H9 (cell line): ENCODE measurements around the gene ZNF81. TPM values are rescaled to one million over a fixed set of nuclear protein-coding genes. Genes with fewer than 3 reads are reported as not detected.

Experiments
- DNase-seq: peaks from one replicate; pipeline ENCODE4 v3.0.0-alpha.2; 2017
- H2AFZ ChIP-seq: one replicate; pipeline ENCODE4 v1.6.1; 2013; ENCODE audit warnings: mild to moderate bottlenecking, low read length, control low read depth, moderate library complexity
- H2AK5ac ChIP-seq: 2 replicates; pipeline ENCODE4 v1.6.1; 2013; ENCODE audit warnings: low read length, control low read depth, mixed read lengths; ENCODE audit not compliant: insufficient read length
- H2BK120ac ChIP-seq: one replicate; pipeline ENCODE4 v1.6.1; 2013; ENCODE audit warnings: low read depth, mild to moderate bottlenecking, low read length, control low read depth, inconsistent platforms; ENCODE audit not compliant: poor library complexity, severe bottlenecking
- H2BK12ac ChIP-seq: 2 replicates; pipeline ENCODE4 v1.6.1; 2013; ENCODE audit warnings: low read length, control low read depth, mixed read lengths, low read depth; ENCODE audit not compliant: insufficient read length
- H2BK15ac ChIP-seq: 2 replicates; pipeline ENCODE4 v1.6.1; 2013; ENCODE audit warnings: low read depth, low read length, control low read depth
- H2BK20ac ChIP-seq: one replicate; pipeline ENCODE4 v1.6.1; 2013; ENCODE audit warnings: low read depth, mild to moderate bottlenecking, low read length, control low read depth, inconsistent platforms; ENCODE audit not compliant: poor library complexity, severe bottlenecking
- H2BK5ac ChIP-seq: 2 replicates; pipeline ENCODE4 v1.6.1; 2013; ENCODE audit warnings: low read length, control low read depth, mixed read lengths; ENCODE audit not compliant: insufficient read length
- H3K14ac ChIP-seq: 2 replicates; pipeline ENCODE4 v1.6.1; 2013; ENCODE audit warnings: low read length, control low read depth; ENCODE audit not compliant: insufficient read depth
- H3K18ac ChIP-seq: 2 replicates; pipeline ENCODE4 v1.6.1; 2013; ENCODE audit warnings: low read depth, mild to moderate bottlenecking, mixed read lengths, low read length, control low read depth; ENCODE audit not compliant: insufficient read length
- H3K23ac ChIP-seq: 2 replicates; pipeline ENCODE4 v1.6.1; 2013; ENCODE audit warnings: low read length, control low read depth, mixed read lengths, low read depth; ENCODE audit not compliant: insufficient read length
- H3K23me2 ChIP-seq: 2 replicates; pipeline ENCODE4 v1.6.1; 2013; ENCODE audit warnings: low read depth, mild to moderate bottlenecking, mixed read lengths, low read length, control low read depth; ENCODE audit not compliant: insufficient read length, poor library complexity, severe bottlenecking
- H3K27ac ChIP-seq: 2 replicates; pipeline ENCODE4 v1.5.1; 2013; ENCODE audit warnings: low read length, control low read depth, mixed read lengths, low read depth; ENCODE audit not compliant: insufficient read length
- H3K27me3 ChIP-seq: 2 replicates; pipeline ENCODE4 v1.6.1; 2013; ENCODE audit warnings: low read length, control low read depth, inconsistent platforms; ENCODE audit not compliant: insufficient read depth
- H3K4ac ChIP-seq: 2 replicates; pipeline ENCODE4 v1.6.1; 2013; ENCODE audit warnings: low read depth, mild to moderate bottlenecking, control low read depth, inconsistent platforms, low read length, moderate library complexity
- H3K4me1 ChIP-seq: 2 replicates; pipeline ENCODE4 v1.6.1; 2013; ENCODE audit warnings: low read length, control low read depth, inconsistent platforms; ENCODE audit not compliant: insufficient read depth
- H3K4me2 ChIP-seq: 2 replicates; pipeline ENCODE4 v1.6.1; 2013; ENCODE audit warnings: low read length, control low read depth, mixed read lengths; ENCODE audit not compliant: insufficient read length, insufficient read depth
- H3K56ac ChIP-seq: 2 replicates; pipeline ENCODE4 v1.6.1; 2013; ENCODE audit warnings: low read depth, mild to moderate bottlenecking, mixed read lengths, low read length, control low read depth; ENCODE audit not compliant: insufficient read length
- H3K79me1 ChIP-seq: 2 replicates; pipeline ENCODE4 v1.6.1; 2013; ENCODE audit warnings: low read depth, mild to moderate bottlenecking, moderate library complexity, low read length, control low read depth, inconsistent platforms; ENCODE audit not compliant: insufficient read depth, poor library complexity, severe bottlenecking
- H3K79me2 ChIP-seq: 2 replicates; pipeline ENCODE4 v1.6.1; 2013; ENCODE audit warnings: low read length, control low read depth, inconsistent platforms; ENCODE audit not compliant: insufficient read depth
- H3K9ac ChIP-seq: 2 replicates; pipeline ENCODE4 v1.6.1; 2013; ENCODE audit warnings: low read length, control low read depth, mixed read lengths; ENCODE audit not compliant: insufficient read length; ENCODE audit errors: extremely low read depth
- H3K9me3 ChIP-seq: one replicate; pipeline ENCODE4 v1.6.1; 2013; ENCODE audit warnings: low read depth, low read length, inconsistent platforms; ENCODE audit not compliant: control insufficient read depth
- H3T11ph ChIP-seq: one replicate; pipeline ENCODE4 v1.6.1; 2013; ENCODE audit warnings: mild to moderate bottlenecking, low read length, control low read depth, inconsistent platforms
- H4K20me1 ChIP-seq: one replicate; pipeline ENCODE4 v1.6.1; 2013; ENCODE audit not compliant: control insufficient read depth, insufficient read length, insufficient read depth
- H4K5ac ChIP-seq: 2 replicates; pipeline ENCODE4 v1.6.1; 2013; ENCODE audit warnings: low read depth, mild to moderate bottlenecking, mixed read lengths, low read length, control low read depth; ENCODE audit not compliant: insufficient read length
- H4K8ac ChIP-seq: replicated peaks from 2 replicates; pipeline ENCODE4 v1.6.1; 2013; ENCODE audit warnings: low read length, control low read depth, mixed read lengths, low read depth; ENCODE audit not compliant: insufficient read length
- H4K91ac ChIP-seq: 2 replicates; pipeline ENCODE4 v1.6.1; 2013; ENCODE audit warnings: low read depth, mild to moderate bottlenecking, moderate library complexity, mixed read lengths, low read length, control low read depth; ENCODE audit not compliant: insufficient read length
- H3K27ac Mint-ChIP-seq, 3 experiments: 2 replicates in 2 of 3; 3 replicates in 1 of 3; pipeline ENCODE4 v1.8.0; 2020 to 2021; ENCODE audit warnings: mixed read lengths in 3 of 3, mild to moderate bottlenecking in 1 of 3, moderate library complexity in 1 of 3
- H3K27me3 Mint-ChIP-seq: 2 replicates; pipeline ENCODE4 v1.8.0; 2021; ENCODE audit warnings: low read depth, mild to moderate bottlenecking, moderate library complexity, mixed read lengths
- H3K36me3 Mint-ChIP-seq, 3 experiments: 2 replicates in 2 of 3; 3 replicates in 1 of 3; pipeline ENCODE4 v1.8.0; 2020 to 2021; ENCODE audit warnings: low read depth in 3 of 3, mixed read lengths in 3 of 3; ENCODE audit not compliant: insufficient read depth in 1 of 3
- H3K4me1 Mint-ChIP-seq, 2 experiments: 2 replicates each; pipeline ENCODE4 v1.8.0; 2020; ENCODE audit warnings: mixed read lengths in 2 of 2
- H3K4me3 Mint-ChIP-seq, 2 experiments: 2 replicates in 1 of 2; 3 replicates in 1 of 2; pipeline ENCODE4 v1.8.0; 2020 to 2021; ENCODE audit warnings: mild to moderate bottlenecking in 2 of 2, mixed read lengths in 2 of 2, moderate library complexity in 1 of 2
- H3K9me3 Mint-ChIP-seq, 2 experiments: 2 replicates in 1 of 2; 3 replicates in 1 of 2; pipeline ENCODE4 v1.8.0; 2020; ENCODE audit warnings: mild to moderate bottlenecking in 2 of 2, mixed read lengths in 2 of 2, moderate library complexity in 1 of 2
- WGBS: extraction: QIAGEN DNeasy Blood & Tissue Kit; methylation state at CpG from one replicate; pipeline ENCODE4 v1.1.7; 2013; ENCODE audit warnings: missing lambda C conversion rate, low lambda C conversion rate, mixed read lengths; ENCODE audit not compliant: insufficient read length; ENCODE audit errors: extremely low coverage; 5-methylcytosine and 5-hydroxymethylcytosine counted together
- total RNA-seq: library from RNA; stranded (reverse); gene quantifications from 2 replicates; pipeline ENCODE4 v1.2.1, GENCODE V29; 2021
- TF ChIP-seq, protein P1 (sequence below): fragments of 200-600 bp; sonication (generic); conservative IDR thresholded peaks from 3 replicates; pipeline ENCODE4 v1.8.0; 2021; ENCODE audit warnings: antibody characterized with exemption, mild to moderate bottlenecking

ZNF81 gene
- total RNA-seq, 1 experiment from 2014 or later, result 11.0 TPM

DNA sequence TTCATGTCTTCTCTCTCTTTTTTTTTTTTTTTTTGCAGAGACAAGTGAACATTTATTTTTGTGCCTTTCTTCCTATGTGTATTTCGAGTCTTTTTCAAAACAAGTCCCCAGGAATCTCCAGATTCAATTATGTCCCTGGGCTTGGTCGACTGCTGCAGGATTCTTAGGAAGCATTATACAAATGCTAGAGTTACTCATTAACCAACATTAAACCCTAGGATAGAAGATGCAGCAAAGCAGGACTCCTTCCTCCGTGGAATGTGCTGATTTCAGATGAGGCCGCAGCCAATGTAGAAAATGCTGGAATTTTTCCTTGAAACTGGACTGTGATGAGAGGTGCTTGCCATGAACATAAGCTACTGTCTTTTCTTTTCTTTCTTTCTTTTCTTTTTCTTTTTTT is 3.4 kb downstream of the ZNF81 start:
- Histone ChIP-seq H4K8ac (no peak overlapping the region), H2BK5ac (no peak overlapping the region), H4K20me1 (no peaks in the 10 kb centered on the region), H4K91ac (no peak overlapping the region), H3K9ac (no peak overlapping the region), H3K79me2 (no peaks in the 10 kb centered on the region), H3K56ac (no peak overlapping the region), H3K18ac (no peak overlapping the region), H3K23ac (no peak overlapping the region), H2BK15ac (no peak overlapping the region), H3T11ph (no peak overlapping the region), H3K9me3 (peaks cover 18% of the 10 kb centered on the region), H4K5ac (no peak overlapping the region), H3K4me2 (no peak overlapping the region), H2BK20ac (no peak overlapping the region), H2BK120ac (no peak overlapping the region), H2AFZ (no peak overlapping the region), H3K27me3 (no peaks in the 10 kb centered on the region), H2AK5ac (no peak overlapping the region), H3K14ac (no peak overlapping the region), H3K27ac (no peak overlapping the region), H2BK12ac (no peak overlapping the region), H3K23me2 (no peaks in the 10 kb centered on the region), H3K4me1 (no peaks in the 10 kb centered on the region), H3K79me1 (no peaks in the 10 kb centered on the region), H3K4ac (no peak overlapping the region)
- Mint-ChIP-seq H3K27ac (no peak overlapping the region), H3K4me3 (no peak overlapping the region), H3K36me3 (peaks cover 0 to 25% (median 4%) of the 10 kb centered on the region in 3 experiments; a peak in 4 of 7 replicates), H3K27me3 (no peaks in the 10 kb centered on the region), H3K9me3 (peaks cover 70 to 81% of the 10 kb centered on the region in 2 experiments), H3K4me1 (peaks cover 9 to 10% of the 10 kb centered on the region in 2 experiments)
- DNase-seq, result no peak
- TF ChIP-seq, protein P1, sequence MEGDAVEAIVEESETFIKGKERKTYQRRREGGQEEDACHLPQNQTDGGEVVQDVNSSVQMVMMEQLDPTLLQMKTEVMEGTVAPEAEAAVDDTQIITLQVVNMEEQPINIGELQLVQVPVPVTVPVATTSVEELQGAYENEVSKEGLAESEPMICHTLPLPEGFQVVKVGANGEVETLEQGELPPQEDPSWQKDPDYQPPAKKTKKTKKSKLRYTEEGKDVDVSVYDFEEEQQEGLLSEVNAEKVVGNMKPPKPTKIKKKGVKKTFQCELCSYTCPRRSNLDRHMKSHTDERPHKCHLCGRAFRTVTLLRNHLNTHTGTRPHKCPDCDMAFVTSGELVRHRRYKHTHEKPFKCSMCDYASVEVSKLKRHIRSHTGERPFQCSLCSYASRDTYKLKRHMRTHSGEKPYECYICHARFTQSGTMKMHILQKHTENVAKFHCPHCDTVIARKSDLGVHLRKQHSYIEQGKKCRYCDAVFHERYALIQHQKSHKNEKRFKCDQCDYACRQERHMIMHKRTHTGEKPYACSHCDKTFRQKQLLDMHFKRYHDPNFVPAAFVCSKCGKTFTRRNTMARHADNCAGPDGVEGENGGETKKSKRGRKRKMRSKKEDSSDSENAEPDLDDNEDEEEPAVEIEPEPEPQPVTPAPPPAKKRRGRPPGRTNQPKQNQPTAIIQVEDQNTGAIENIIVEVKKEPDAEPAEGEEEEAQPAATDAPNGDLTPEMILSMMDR, result no peak
- no CpG with 5 or more reads among the region's 4 CpGs for WGBS
